ENCODE data around the gene NDST4.

GRCh38 chr4:114866901-114867670 is 246.3 kb downstream of the NDST4 start:
- TF ChIP-seq AHDC1 (CRISPR knock-in tag; IDR thresholded peaks at IDR 0.05; ENCODE audit: borderline replicate concordance) (no peak), ZBTB8A (CRISPR knock-in tag; IDR thresholded peaks at IDR 0.05; ENCODE audit: borderline replicate concordance, low read depth) (no peak), ZIK1 (CRISPR knock-in tag; IDR thresholded peaks at IDR 0.05; ENCODE audit: borderline replicate concordance, low read depth) (no peak), CTCF (CRISPR knock-in tag; IDR thresholded peaks at IDR 0.05) (no peak), ATF6 (CRISPR knock-in tag; conservative IDR thresholded peaks at IDR 0.05) (no peak)
